ENCODE measurements around the gene FSTL4.

GRCh38 chr5:133259199-133259997 lies 352.9 kb downstream of the FSTL4 start:
- TF ChIP-seq CTCF (IDR thresholded peaks at IDR 0.05; ENCODE audit: low read length) (no peak), EZH2 (IDR thresholded peaks at IDR 0.05; ENCODE audit: borderline replicate concordance, low read length) (no peak)
